ENCODE data around the gene RBM10. TPM values are rescaled to one million over a fixed set of nuclear protein-coding genes. Genes with fewer than 3 reads are reported as not detected.

Gene RBM10
- total RNA-seq, 1 experiment from 2014 or later, result 36.6 TPM

GRCh38 chrX:47176101-47176740, 31.2 kb downstream of the RBM10 start:
- no peak for DNase-seq (ENCODE audit: low read depth)

GRCh38 chrX:47177079-47177478, 32.1 kb downstream of the RBM10 start:
- no peak for DNase-seq (ENCODE audit: low read depth)

DNA sequence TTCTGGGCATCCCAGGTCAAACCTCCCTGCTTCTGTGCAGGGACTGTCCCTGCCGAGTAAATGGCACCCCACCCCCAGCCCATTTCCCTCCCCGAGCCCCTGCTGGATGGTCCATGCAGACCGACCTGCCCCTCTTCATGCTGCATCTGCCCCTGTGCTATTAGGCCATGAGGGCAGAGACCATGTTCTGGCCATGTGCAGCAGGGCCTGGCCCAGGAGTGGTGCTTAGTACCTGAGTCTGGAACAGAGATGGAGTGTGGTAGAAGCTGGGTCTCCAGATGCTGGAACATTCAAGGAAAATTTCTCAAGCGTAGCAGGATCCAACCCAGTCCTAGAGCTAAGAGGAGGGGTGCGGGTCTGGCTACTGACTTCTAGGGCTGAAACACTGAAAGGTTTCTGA, 33.3 kb downstream of the RBM10 start:
- no peak for DNase-seq (ENCODE audit: low read depth)

DNA sequence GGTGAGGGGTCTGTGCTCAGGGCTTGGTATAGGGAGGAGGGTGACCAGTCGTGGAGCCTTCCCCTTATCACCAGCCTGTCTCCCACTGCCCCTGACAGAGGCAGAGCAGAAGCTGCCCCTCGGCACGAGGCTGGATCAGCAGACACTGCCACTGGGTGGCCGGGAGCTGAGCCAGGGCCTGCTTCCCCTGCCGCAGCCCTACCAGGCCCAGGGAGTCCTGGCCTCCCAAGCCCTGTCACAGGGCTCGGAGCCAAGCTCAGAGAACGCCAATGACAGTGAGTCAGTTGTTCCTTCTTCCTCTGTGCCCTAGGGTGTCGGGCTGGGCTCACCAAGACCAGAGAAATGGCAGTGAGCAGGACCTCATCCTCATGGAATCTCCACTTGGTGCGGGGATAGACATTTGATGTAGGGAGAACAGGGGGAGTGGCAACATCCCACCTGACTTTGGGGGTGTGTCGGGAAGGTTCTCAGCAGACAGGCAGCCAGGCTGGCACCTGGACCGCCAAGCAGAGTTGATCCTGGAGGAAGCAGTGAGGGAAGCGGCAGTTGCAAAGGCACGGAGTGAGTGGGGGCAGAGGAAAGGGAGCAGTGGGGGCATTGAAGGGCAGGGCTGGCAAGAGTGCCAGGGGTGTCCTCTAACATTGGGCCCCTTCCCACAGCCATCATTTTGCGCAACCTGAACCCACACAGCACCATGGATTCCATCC, 34.4 kb downstream of the RBM10 start:
- DNase-seq (ENCODE audit: low read depth), result peak; percentile 91

- no peak for DNase-seq (ENCODE audit: low read depth)
Observed at GRCh38 chrX:47179928-47180255, 34.9 kb downstream of the RBM10 start.

DNA sequence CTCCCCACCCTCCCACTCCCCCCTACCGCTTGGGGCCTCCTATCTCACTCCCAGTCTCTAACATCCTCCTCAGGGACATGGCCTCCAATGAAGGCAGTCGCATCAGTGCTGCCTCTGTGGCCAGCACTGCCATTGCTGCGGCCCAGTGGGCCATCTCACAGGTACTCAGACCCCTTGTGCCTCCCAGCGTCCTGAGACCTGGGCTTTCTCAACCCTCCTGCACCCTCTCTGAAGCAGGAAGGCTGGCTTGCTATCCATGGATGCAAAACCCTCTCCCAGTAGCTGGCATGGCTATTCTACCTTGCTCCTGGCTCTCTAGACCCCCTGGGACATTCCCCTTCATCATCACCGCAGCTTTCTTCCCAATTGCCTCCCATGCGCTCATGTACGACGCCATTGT, 35.3 kb downstream of the RBM10 start:
- DNase-seq (ENCODE audit: low read depth), result no peak

- DNase-seq (ENCODE audit: low read depth), result no peak
Observed at GRCh38 chrX:47181301-47181700, 36.3 kb downstream of the RBM10 start.

DNA sequence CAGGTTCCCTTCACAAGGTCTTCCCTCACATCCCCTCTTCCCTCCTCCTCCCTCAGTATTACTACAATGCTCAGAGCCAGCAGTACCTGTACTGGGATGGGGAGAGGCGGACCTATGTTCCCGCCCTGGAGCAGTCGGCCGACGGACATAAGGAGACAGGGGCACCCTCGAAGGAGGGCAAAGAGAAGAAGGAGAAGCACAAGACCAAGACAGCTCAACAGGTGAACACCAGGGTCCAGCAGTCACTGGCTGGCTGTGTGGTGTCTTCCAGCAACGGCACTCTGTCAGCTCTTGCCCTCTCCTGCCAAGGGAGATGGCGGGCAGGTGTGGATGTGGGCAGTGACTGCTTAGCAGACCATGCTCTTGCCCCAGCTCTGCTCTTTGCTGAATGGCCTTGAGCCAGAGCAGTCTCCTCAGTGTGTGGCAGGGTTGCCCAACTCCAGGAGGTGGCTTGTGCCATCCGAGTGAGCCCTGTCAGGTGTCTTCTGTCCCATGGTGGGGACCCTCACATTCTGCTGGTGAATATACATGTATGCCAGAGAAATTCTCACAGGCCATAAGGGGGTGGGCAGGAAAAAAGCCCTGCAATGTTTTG, 37.2 kb downstream of the RBM10 start:
- no peak for DNase-seq (ENCODE audit: low read depth)

DNA sequence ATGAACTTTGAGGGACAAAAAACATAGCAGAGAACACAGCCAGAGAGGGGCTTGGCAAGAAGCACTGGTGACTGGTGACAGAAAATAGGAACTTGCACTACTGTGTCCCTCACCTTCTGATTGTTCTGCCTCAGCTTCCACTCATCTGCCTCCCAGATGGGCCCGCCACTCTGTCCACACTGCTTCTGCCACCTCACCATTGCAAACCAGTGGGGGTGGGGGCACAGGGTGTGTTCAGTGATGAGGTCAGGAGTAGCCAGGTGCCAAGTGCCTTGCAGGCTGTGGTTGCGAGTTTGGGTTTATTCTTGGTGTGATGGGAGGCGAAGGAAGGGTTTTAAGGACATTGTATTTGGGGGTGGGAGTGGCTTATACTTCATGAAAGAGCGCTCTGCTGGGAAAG, 39.5 kb downstream of the RBM10 start:
- no peak for DNase-seq (ENCODE audit: low read depth)

GRCh38 chrX:47185241-47185640, 40.2 kb downstream of the RBM10 start:
- no peak for DNase-seq (ENCODE audit: low read depth)

DNA sequence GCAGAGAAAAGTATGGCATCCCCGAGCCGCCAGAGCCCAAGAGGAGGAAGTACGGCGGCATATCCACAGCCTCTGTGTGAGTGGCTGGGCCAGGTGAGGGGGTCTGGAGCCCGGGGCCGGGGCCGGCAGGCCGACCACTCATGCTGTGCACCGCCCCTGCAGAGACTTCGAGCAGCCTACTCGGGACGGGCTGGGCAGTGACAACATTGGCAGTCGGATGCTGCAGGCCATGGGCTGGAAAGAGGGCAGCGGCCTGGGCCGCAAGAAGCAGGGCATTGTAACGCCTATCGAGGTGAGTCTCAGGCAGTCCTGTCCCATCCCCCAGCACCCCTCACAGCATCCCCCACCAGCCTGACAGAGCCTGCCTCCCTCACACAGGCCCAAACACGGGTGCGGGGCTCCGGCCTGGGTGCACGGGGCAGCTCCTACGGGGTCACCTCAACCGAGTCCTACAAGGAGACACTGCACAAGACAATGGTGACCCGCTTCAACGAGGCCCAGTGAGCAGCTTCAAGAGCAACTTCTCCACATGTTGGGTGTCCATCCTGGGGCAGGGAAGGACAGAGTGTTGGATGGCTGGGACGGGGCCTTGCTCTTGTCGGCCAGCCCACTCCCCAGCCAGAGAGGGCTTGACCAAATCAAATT, 41.2 kb downstream of the RBM10 start:
- no peak for DNase-seq (ENCODE audit: low read depth)

DNA sequence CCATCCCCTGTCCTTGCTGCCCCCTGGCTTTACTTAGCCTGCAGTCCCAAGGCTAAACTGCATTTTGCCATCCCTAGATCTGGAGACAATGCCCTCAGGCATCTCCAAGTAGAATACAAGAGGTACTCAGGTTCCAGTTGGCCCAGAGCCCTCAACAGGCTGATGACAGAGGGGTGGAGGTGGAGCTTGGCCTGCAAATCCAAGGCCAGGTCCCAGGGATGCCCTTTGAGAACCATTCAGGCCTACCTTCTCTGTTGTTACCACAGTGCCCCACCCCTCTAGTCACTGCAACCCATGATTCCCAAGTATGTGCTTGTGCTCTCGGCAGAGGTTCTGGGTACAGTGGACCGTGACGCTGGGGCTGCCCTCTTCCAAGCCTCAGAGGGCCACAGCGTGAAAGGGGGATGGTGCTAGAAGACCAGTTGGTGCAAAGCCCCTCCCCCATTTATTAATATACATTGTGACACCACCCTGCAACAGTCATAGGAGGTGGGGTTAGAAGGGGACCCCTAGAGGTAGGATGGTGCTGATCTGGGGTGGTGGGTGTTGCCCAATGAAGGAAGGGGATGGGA, 42.2 kb downstream of the RBM10 start:
- DNase-seq (ENCODE audit: low read depth), result peak; percentile 23

GRCh38 chrX:47189906-47190305, 44.9 kb downstream of the RBM10 start:
- no peak for DNase-seq (ENCODE audit: low read depth)

DNA sequence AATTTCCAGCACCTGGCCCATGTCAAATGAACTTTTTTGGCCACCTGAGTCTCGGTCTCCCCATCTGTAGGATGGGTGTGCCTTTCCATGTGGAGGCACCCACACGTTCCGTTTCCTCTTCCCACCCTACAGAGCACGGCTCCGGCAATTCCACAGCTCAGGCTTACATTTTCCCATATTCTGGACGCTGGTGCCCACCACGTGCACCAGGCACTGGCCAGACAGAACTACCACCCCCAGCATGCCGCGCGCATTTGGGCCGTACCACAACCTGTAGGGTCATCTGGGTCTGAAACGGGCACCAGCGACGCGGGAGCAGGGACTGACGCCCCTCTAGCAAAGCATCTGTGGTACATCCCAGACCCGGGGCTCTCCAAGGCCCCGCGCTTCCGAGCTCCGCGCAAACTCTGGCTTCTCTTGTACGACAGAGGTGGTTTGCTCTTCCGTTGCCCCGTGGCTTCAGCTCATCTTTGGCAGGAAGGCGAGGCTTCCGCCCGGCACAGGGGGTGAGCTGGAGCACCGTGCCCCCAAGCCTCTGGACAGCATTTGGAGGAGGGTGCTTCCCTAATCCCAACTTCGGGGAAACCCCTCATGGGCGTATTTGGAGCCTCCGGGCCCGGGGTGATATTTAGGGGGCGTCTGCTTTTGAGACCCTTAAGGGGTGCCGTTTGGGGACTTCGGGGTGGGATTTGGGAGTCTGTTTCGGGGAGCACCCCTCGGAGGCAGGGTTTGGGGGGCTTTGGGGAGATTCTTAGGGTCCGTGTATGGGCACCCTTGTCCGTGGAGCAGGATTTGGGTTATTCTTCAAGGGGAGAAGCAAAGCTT, 45.6 kb downstream of the RBM10 start:
- peak; percentile 96 for DNase-seq (ENCODE audit: low read depth)

GRCh38 chrX:47191331-47191730, 46.3 kb downstream of the RBM10 start:
- peak; percentile 41 for DNase-seq (ENCODE audit: low read depth)

DNA sequence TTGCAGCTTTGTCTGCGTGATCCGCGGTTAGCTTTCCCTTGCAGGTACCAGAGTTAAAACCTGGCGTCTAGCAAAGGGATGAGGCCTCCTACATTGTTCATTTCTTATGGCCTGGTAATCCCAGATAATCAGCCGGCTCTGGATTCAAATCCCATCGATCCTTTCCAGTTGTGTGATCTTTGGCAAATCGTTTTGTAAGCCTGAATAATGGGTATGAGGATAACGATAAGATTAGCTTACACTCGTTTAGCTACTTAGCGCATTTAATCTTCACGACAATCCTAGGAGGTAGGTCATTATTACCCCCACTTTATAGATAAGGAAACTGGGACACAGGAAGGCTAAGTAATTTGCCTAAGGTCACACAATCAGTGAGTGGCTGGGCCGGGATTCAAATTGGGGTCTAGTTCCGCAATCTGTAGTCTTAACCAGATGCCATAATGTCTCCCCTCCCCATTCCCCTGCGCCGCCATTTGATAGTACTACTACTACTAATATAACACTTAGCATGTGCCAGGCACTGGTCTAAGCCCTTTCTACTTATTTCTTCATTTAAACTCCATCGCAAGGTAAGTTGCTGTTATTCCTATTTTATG, 46.9 kb downstream of the RBM10 start:
- no peak for DNase-seq (ENCODE audit: low read depth)

DNA sequence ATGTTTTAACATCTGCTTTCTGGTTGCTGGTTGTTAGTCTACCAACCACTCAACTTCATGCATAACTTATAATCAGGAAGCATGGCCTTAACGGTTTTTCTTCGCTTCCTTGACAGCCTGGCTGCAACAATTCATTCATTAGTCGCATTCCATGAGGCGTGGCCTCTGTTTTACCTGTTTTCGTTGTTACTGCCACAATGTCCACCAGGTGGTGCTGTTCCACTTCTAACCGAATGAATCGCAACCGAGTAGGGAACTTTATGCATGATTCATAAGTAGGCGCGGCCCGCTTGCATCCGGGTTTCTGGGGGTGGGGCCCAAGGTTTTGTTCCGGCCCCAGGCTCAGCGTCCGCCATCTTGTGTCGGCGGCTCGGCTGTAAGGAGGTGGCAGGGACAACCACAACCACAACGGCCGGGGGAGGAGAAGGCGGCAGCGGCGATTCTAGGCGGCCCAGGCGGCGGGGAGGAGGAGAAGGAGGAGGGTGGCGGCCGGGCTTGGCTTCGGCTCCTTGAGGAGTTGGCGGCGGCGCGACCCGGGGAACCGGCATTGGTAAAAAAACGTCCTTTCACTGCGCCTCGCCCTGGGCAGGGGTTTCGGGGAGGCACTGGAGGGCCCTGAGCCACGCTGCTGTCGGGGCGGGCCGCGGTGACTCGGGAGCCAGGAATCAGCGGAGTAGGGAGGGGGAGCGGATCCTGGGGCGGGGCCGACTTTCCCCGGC, 48.6 kb downstream of the RBM10 start, which contains the start of gene UBA1:
Gene UBA1, plus strand, starts transcription at position 355 of the 719 bp plus-strand sequence. CDS start 4,974 bp downstream, outside the sequence.
- peak; percentile 94 for DNase-seq (ENCODE audit: low read depth)

GRCh38 chrX:47194194-47194787, 49.3 kb downstream of the RBM10 start:
- DNase-seq (ENCODE audit: low read depth), result no peak

DNA sequence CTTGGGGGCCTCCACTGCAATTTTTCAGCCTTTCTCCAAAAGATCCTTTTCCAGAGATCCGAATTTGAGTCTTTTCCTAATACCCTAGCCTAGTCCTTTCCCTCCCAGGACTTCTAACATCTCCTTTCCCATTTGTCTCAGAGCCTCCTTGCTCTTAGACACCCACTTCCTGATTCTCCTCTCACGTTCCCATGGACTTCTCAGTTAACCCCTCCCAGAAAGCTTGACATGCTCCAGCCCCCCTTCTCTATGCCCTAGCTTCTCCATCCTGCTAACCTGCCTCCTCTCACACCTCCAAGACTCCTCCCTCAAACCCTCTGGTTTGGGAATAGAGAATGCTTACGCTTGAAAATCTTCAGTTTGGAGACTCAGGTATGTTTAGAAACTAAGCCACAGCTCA, 51.1 kb downstream of the RBM10 start:
- DNase-seq (ENCODE audit: low read depth), result no peak

DNA sequence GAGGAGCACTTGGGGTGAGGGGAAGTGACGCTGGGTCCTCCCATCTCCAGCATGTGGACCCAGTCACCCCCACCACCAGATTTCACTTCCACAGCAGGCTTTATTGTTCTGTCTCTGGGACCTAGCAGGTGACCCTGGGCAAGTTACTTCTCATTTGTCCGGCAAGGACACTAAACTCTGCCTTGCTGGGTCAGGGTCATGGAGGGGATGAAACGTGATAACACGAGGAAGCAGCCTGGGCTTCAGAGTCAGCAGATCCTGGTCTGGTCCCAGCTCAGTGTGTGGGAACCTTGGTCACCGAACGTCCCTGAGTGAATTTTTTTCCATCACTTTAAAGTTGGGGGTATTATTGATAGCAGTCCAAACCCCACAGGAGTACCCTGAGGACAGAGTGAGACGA, 52.5 kb downstream of the RBM10 start:
- DNase-seq (ENCODE audit: low read depth), result no peak
